OCI-LY1 (cell line): Measurements from ENCODE around the gene UROD.

Source experiments
- H2AFZ ChIP-seq: fragments of 200-600 bp; sonication (generic), shearing (Covaris generic); 2 replicates; pipeline ENCODE4 v1.6.0; 2014; ENCODE audit warnings: antibody characterized with exemption, mild to moderate bottlenecking, low read length
- H3F3A ChIP-seq: fragments of 200-600 bp; sonication (generic), shearing (Covaris generic); 2 replicates; pipeline ENCODE4 v1.6.0; 2014; ENCODE audit warnings: mild to moderate bottlenecking, antibody characterized with exemption, low read length, moderate library complexity; ENCODE audit not compliant: insufficient read depth
- H3K27ac ChIP-seq: fragments of 200-600 bp; sonication (generic); 2 replicates; pipeline ENCODE4 v1.5.1; 2014; ENCODE audit warnings: low read length, mixed run types, mild to moderate bottlenecking, low read depth; ENCODE audit not compliant: poor library complexity, severe bottlenecking
- H3K27me3 ChIP-seq: fragments of 200-600 bp; sonication (generic); 2 replicates; pipeline ENCODE4 v1.6.0; 2014; ENCODE audit warnings: antibody characterized with exemption, mild to moderate bottlenecking, low read length, moderate library complexity; ENCODE audit not compliant: insufficient read depth
- H3K36me3 ChIP-seq: fragments of 200-600 bp; sonication (generic); 2 replicates; pipeline ENCODE4 v1.6.1; 2014; ENCODE audit warnings: mild to moderate bottlenecking, antibody characterized with exemption, low read length, moderate library complexity, mixed read lengths; ENCODE audit not compliant: insufficient read depth
- H3K4me1 ChIP-seq: fragments of 200-600 bp; sonication (generic); 2 replicates; pipeline ENCODE4 v1.5.1; 2014; ENCODE audit warnings: mild to moderate bottlenecking, low read length, moderate library complexity; ENCODE audit not compliant: insufficient read depth, severe bottlenecking
- H3K4me2 ChIP-seq: fragments of 200-600 bp; sonication (generic), shearing (Covaris generic); 2 replicates; pipeline ENCODE4 v1.6.1; 2014; ENCODE audit warnings: low read length
- H3K4me3 ChIP-seq: fragments of 200-600 bp; sonication (generic); 2 replicates; pipeline ENCODE4 v1.5.1; 2014; ENCODE audit warnings: low read length, low read depth, mild to moderate bottlenecking, mixed read lengths; ENCODE audit not compliant: poor library complexity, severe bottlenecking
- H3K79me2 ChIP-seq: fragments of 200-600 bp; shearing (Covaris generic); 2 replicates; pipeline ENCODE4 v1.6.1; 2016; ENCODE audit warnings: mixed run types, low read length, mixed read lengths; ENCODE audit not compliant: insufficient read depth
- H3K9ac ChIP-seq: fragments of 200-600 bp; sonication (generic), shearing (Covaris generic); 2 replicates; pipeline ENCODE4 v1.6.1; 2014; ENCODE audit warnings: mild to moderate bottlenecking, low read length, mixed read lengths
- H3K9me2 ChIP-seq: fragments of 200-600 bp; sonication (generic), shearing (Covaris generic); 2 replicates; pipeline ENCODE4 v1.6.1; 2014; ENCODE audit warnings: low read depth, mild to moderate bottlenecking, low read length, mixed read lengths
- H3K9me3 ChIP-seq: fragments of 200-600 bp; shearing (Covaris generic); 2 replicates; pipeline ENCODE4 v1.6.1; 2014; ENCODE audit warnings: low read length, mixed read lengths
- H4K20me1 ChIP-seq: fragments of 200-600 bp; sonication (generic), shearing (Covaris generic); 2 replicates; pipeline ENCODE4 v1.6.0; 2016; ENCODE audit warnings: mild to moderate bottlenecking, low read length; ENCODE audit not compliant: insufficient read depth
- CTCF ChIP-seq: fragments of 200-600 bp; sonication (generic), shearing (Covaris generic); IDR thresholded peaks from 2 replicates; pipeline ENCODE4 v1.5.1; 2017; ENCODE audit warnings: mild to moderate bottlenecking, antibody characterized with exemption, low read length, moderate library complexity, mixed read lengths
- EZH2 ChIP-seq: fragments of 200-600 bp; sonication (generic), shearing (Covaris generic); IDR thresholded peaks from 2 replicates; pipeline ENCODE4 v1.8.0; 2017; ENCODE audit warnings: borderline replicate concordance, mixed run types, mild to moderate bottlenecking, antibody characterized with exemption, low read length, moderate library complexity, mixed read lengths

UROD gene

GRCh38 chr1:45002650-45003645 lies 9.1 kb upstream of the UROD start:
- Histone ChIP-seq H3K9ac (no peak overlapping the region), H3K9me3 (no peaks in the 10 kb centered on the region), H3K4me3 (no peak overlapping the region), H3K27ac (no peak overlapping the region), H3K79me2 (no peaks in the 10 kb centered on the region), H3K27me3 (no peaks in the 10 kb centered on the region), H3K4me1 (no peaks in the 10 kb centered on the region), H4K20me1 (no peaks in the 10 kb centered on the region), H2AFZ (no peak overlapping the region), H3K9me2 (no peaks in the 10 kb centered on the region), H3K4me2 (no peak overlapping the region), H3F3A (no peaks in the 10 kb centered on the region), H3K36me3 (peaks cover 50% of the 10 kb centered on the region)
- no peak for TF ChIP-seq CTCF
- TF ChIP-seq EZH2 = no peak

- H3K9me3 ChIP-seq = no peaks in the 10 kb centered on the region
- H3K9me2 ChIP-seq = no peaks in the 10 kb centered on the region
- H3K27me3 ChIP-seq = no peaks in the 10 kb centered on the region
- TF ChIP-seq CTCF = no peak
- no peak for TF ChIP-seq EZH2
- H3K4me1 ChIP-seq = no peaks in the 10 kb centered on the region
- H3K79me2 ChIP-seq = no peaks in the 10 kb centered on the region
- no peak overlapping the region for H3K4me3 ChIP-seq
- H4K20me1 ChIP-seq = no peaks in the 10 kb centered on the region
- no peak overlapping the region for H3K4me2 ChIP-seq
- H2AFZ ChIP-seq = no peak overlapping the region
- no peaks in the 10 kb centered on the region for H3F3A ChIP-seq
- H3K9ac ChIP-seq = no peak overlapping the region
- no peak overlapping the region for H3K27ac ChIP-seq
- peaks cover 58% of the 10 kb centered on the region for H3K36me3 ChIP-seq
Measured at GRCh38 chr1:45003741-45004140, 8.3 kb upstream of the UROD start.

GRCh38 chr1:45004281-45004920 lies 7.7 kb upstream of the UROD start:
- Histone ChIP-seq H3F3A (no peaks in the 10 kb centered on the region), H3K9ac (no peak overlapping the region), H3K4me3 (no peak overlapping the region), H3K27me3 (no peaks in the 10 kb centered on the region), H3K27ac (no peak overlapping the region), H4K20me1 (no peaks in the 10 kb centered on the region), H3K9me2 (no peaks in the 10 kb centered on the region), H3K4me2 (no peak overlapping the region), H3K36me3 (peaks cover 64% of the 10 kb centered on the region), H3K9me3 (no peaks in the 10 kb centered on the region), H3K4me1 (no peaks in the 10 kb centered on the region), H2AFZ (no peak overlapping the region), H3K79me2 (no peaks in the 10 kb centered on the region)
- TF ChIP-seq EZH2 (no peak), CTCF (no peak)
